Measurements from ENCODE around the gene NFATC2IP.

Gene NFATC2IP

GRCh38 chr16:28905229-28905754 is 45.4 kb upstream of the NFATC2IP start:
- H3K4me3 ChIP-seq (ENCODE audit: control insufficient read depth, low read depth, low read length), result no peak overlapping the region
- no peak for DNase-seq (ENCODE audit: low read depth)
- TF ChIP-seq CTCF (conservative IDR thresholded peaks at IDR 0.05; ENCODE audit: control insufficient read depth, insufficient read depth, low read depth, low read length), result no peak

- no peak for TF ChIP-seq CTCF (conservative IDR thresholded peaks at IDR 0.05; ENCODE audit: control insufficient read depth, insufficient read depth, low read depth, low read length)
- no peak overlapping the region for H3K4me3 ChIP-seq (ENCODE audit: control insufficient read depth, low read depth, low read length)
- no peak for DNase-seq (ENCODE audit: low read depth)
These were observed 44.9 kb upstream of the NFATC2IP start for GRCh38 chr16:28905800-28906372.

- DNase-seq (ENCODE audit: low read depth), result peak; percentile 1
- no peak overlapping the region for H3K4me3 ChIP-seq (ENCODE audit: control insufficient read depth, low read depth, low read length)
- no peak for TF ChIP-seq CTCF (conservative IDR thresholded peaks at IDR 0.05; ENCODE audit: control insufficient read depth, insufficient read depth, low read depth, low read length)
These were observed 40.4 kb upstream of the NFATC2IP start for GRCh38 chr16:28910086-28911031.

- no peak overlapping the region for H3K4me3 ChIP-seq (ENCODE audit: control insufficient read depth, low read depth, low read length)
- DNase-seq (ENCODE audit: low read depth), result no peak
- TF ChIP-seq CTCF (conservative IDR thresholded peaks at IDR 0.05; ENCODE audit: control insufficient read depth, insufficient read depth, low read depth, low read length), result no peak
These were observed 38.2 kb upstream of the NFATC2IP start for GRCh38 chr16:28912558-28912957.

GRCh38 chr16:28913946-28914724 is 36.6 kb upstream of the NFATC2IP start:
- DNase-seq (ENCODE audit: low read depth), result no peak
- H3K4me3 ChIP-seq (ENCODE audit: control insufficient read depth, low read depth, low read length), result no peak overlapping the region
- no peak for TF ChIP-seq CTCF (conservative IDR thresholded peaks at IDR 0.05; ENCODE audit: control insufficient read depth, insufficient read depth, low read depth, low read length)

GRCh38 chr16:28915181-28915580 is 35.6 kb upstream of the NFATC2IP start:
- TF ChIP-seq CTCF (conservative IDR thresholded peaks at IDR 0.05; ENCODE audit: control insufficient read depth, insufficient read depth, low read depth, low read length), result no peak
- H3K4me3 ChIP-seq (ENCODE audit: control insufficient read depth, low read depth, low read length), result no peak overlapping the region
- DNase-seq (ENCODE audit: low read depth), result peak; percentile 67
